ENCODE measurements around the gene BTLA. TPM values are rescaled to one million over a fixed set of nuclear protein-coding genes. Genes with fewer than 3 reads are reported as not detected.

Gene BTLA
- total and polyA plus RNA-seq, 2 of the 8 experiments (the other 6 are each of a cell fraction or from before 2014, with no cell fraction given), result not detected

DNA sequence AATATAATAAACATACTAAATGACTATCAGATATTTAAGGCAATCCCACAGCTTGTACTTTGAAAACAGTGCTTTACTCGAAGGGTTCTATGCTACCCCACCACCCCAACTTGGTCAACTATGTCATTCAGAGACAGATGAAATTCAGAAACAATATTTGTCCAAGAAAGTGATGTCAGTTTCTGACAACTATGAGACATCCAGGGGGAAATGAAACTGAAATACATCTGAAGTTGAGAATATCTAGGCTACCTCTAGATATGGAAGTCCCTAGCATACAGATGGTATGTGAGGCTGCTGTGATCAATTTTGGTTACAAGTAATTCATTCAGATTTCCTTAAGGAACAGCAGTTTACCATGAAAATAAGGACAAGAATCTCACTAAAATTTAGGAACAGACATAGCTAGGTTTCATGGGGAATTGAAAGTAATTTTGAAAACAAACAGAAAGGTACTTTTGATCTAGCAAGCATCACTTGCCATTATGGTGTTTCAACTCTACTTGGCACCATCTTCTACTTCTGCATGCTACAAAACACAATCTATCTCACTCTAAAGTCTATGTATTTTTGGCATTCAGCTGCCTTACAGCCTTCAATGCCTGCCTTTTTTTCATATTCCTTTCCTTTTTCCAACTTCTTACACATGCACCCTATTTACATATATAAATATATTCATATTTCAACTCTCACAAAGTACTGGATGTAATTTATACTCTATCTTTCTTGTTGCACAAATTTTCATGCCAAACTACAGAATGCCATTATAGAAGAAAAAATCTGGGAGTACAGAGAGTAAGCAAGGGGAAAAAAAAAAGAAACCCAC, 40.8 kb upstream of the BTLA start:
- no peaks in the 10 kb centered on the region for H3K27me3 ChIP-seq (replicated peaks in 1 of 4; ENCODE audit: control insufficient read depth in 3 of 4, extremely low read depth in 1 of 4, insufficient read depth in 3 of 4, low read length in 3 of 4)
- H3K79me2 ChIP-seq (ENCODE audit: control insufficient read depth in 1 of 2, insufficient read depth in 2 of 2, low read length in 2 of 2), result no peaks in the 10 kb centered on the region
- H4K91ac ChIP-seq (replicated peaks; ENCODE audit: insufficient read length, low read length), result no peak overlapping the region
- WGBS, 2 experiments (ENCODE audit: extremely low coverage in 1 of 2, insufficient coverage in 1 of 2, insufficient read length in 1 of 2, insufficient replicate concordance in 2 of 2, low coverage in 1 of 2, low lambda C conversion rate in 2 of 2, missing lambda C conversion rate in 1 of 2), result 84% methylated on average over 1 of the region's 1 CpG; no CpG with 5 or more reads in 1 of the 2 experiments
- H2BK15ac ChIP-seq (ENCODE audit: low read length), result no peak overlapping the region
- H3K4me3 ChIP-seq (ENCODE audit: extremely low read depth in 1 of 4, insufficient read depth in 2 of 4, low read depth in 3 of 4, low read length in 4 of 4), result no peak overlapping the region
- no peak overlapping the region for H3K4ac ChIP-seq (replicated peaks; ENCODE audit: insufficient read length, low read depth, low read length)
- ChIA-PET POLR2A (ENCODE audit: partially characterized antibody) (no interaction called here), CTCF (ENCODE audit: partially characterized antibody) (interaction anchor here (0.5 to 1.0 kb wide), 3 partner anchors 10 to 273 kb away, joined by 3 to 4 read pairs (median 3); no protein-coding TSS in a partner anchor)
- FAIRE-seq (no peak), DNase-seq (ENCODE audit: low read depth in 1 of 2, low spot score in 2 of 2) (no peak)
- no peak overlapping the region for H2BK12ac ChIP-seq (ENCODE audit: low read depth, low read length)
- no peak for TF ChIP-seq JUND (IDR thresholded peaks at IDR 0.05; ENCODE audit: low read length)
- no peak for TF ChIP-seq TAF1 (IDR thresholded peaks at IDR 0.05; ENCODE audit: low read depth, low read length)
- TF ChIP-seq CTBP2 (IDR thresholded peaks at IDR 0.05; ENCODE audit: borderline replicate concordance, insufficient read depth, insufficient read length, low read length), result no peak
- no peak for TF ChIP-seq POU5F1 (IDR thresholded peaks at IDR 0.05; ENCODE audit: low read depth, low read length)
- no peak overlapping the region for H2AFZ ChIP-seq (ENCODE audit: low read length)
- H2BK20ac ChIP-seq (ENCODE audit: low read length), result no peak overlapping the region
- no peak overlapping the region for H3K9ac ChIP-seq (replicated peaks in 1 of 4; ENCODE audit: extremely low read depth in 1 of 4, low read depth in 3 of 4, low read length in 3 of 4)
- no peak overlapping the region for H2BK120ac ChIP-seq (replicated peaks; ENCODE audit: low read depth, low read length)
- no peak overlapping the region for H3K27ac ChIP-seq (ENCODE audit: low read depth, low read length)
- H3K14ac ChIP-seq (ENCODE audit: insufficient read length), result no peak overlapping the region
- H4K8ac ChIP-seq (ENCODE audit: extremely low read depth, insufficient read depth, low read length), result no peak overlapping the region
- no peak overlapping the region for H3K4me2 ChIP-seq (ENCODE audit: insufficient read depth in 1 of 2, low read depth in 2 of 2, low read length in 2 of 2)
- no peak overlapping the region for H2BK5ac ChIP-seq (ENCODE audit: low read depth, low read length)
- no peaks in the 10 kb centered on the region for H3K4me1 ChIP-seq (replicated peaks in 1 of 4; ENCODE audit: control insufficient read depth in 3 of 4, insufficient read depth in 4 of 4, low read length in 3 of 4)
- no peaks in the 10 kb centered on the region for H3K9me3 ChIP-seq (ENCODE audit: insufficient read depth in 2 of 2, low read depth in 1 of 2, low read length in 1 of 2)
- no peaks in the 10 kb centered on the region for H3K79me1 ChIP-seq (ENCODE audit: low read depth, low read length)
- H2AK5ac ChIP-seq (ENCODE audit: low read depth, low read length), result no peak overlapping the region
- H3K36me3 ChIP-seq (ENCODE audit: control insufficient read depth in 2 of 4, insufficient read depth in 4 of 4, low read length in 3 of 4), result peaks cover 0 to 35% (median 2%) of the 10 kb centered on the region in 4 experiments; a peak in 4 of 8 replicates
- no peaks in the 10 kb centered on the region for H3K23me2 ChIP-seq (ENCODE audit: low read depth, low read length)
- no peak overlapping the region for H4K5ac ChIP-seq (ENCODE audit: insufficient read length, low read depth, low read length)
- H3K56ac ChIP-seq (replicated peaks; ENCODE audit: insufficient read length, low read depth, low read length), result no peak overlapping the region
- peaks cover 0 to 1% of the 10 kb centered on the region in 2 experiments for H4K20me1 ChIP-seq (replicated peaks in 1 of 2; ENCODE audit: control insufficient read depth in 1 of 2, insufficient read depth in 2 of 2, low read length in 2 of 2)
- no peak overlapping the region for H3K18ac ChIP-seq (ENCODE audit: extremely low read depth, low read length)
- no peak overlapping the region for H3K23ac ChIP-seq (ENCODE audit: insufficient read length)

Data from H1 (cell line).